Measurements from ENCODE around the gene KLHL41. TPM values are rescaled to one million over a fixed set of nuclear protein-coding genes. Genes with fewer than 3 reads are reported as not detected.
A peak's percentile ranks its signal among the peaks of the same experiment; 100 is the strongest.

KLHL41 gene
- 0.21 TPM for total RNA-seq

DNA sequence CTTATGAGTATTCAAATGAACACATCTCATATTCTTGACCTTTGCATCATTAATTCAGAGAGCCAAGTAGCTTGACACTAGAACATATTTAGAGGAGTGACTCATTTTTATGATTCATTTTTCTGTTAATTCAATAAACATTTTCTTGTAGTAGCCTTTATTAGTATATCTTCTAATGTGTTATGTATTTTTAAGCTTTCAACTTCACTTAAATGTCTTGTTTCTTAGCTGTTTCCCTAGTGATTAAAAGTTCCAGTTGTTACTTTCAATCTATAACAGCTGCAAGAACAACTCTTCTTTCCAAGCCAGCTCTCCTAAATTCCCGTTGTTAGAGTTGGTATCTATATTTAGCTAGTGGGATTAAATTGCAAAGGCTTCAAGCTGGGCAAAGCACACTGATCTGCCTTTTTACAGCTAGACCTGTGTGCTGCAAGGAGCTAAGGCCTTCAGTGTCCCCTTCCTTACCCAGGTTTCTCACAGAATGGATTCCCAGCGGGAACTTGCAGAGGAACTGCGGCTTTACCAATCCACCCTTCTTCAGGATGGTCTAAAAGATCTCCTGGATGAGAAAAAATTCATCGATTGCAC is at the start of gene KLHL41:
KLHL41 (plus strand) TSS at position 405 of the 588 bp plus-strand sequence; CDS start at position 482, 77 bp downstream.
- no peak for DNase-seq (ENCODE audit: low spot score in 2 of 2)
- no peaks in the 10 kb centered on the region for H3K27me3 ChIP-seq
- H3K36me3 ChIP-seq: peaks cover 8 to 10% of the 10 kb centered on the region in 2 donors
- peaks cover 0 to 2% of the 10 kb centered on the region in 2 donors for H3K4me1 ChIP-seq
- no peak within 1 kb of the TSS for H3K4me3 ChIP-seq
- intact Hi-C loops (cut with DNase I): no loop called here
- TF ChIP-seq, protein P1, sequence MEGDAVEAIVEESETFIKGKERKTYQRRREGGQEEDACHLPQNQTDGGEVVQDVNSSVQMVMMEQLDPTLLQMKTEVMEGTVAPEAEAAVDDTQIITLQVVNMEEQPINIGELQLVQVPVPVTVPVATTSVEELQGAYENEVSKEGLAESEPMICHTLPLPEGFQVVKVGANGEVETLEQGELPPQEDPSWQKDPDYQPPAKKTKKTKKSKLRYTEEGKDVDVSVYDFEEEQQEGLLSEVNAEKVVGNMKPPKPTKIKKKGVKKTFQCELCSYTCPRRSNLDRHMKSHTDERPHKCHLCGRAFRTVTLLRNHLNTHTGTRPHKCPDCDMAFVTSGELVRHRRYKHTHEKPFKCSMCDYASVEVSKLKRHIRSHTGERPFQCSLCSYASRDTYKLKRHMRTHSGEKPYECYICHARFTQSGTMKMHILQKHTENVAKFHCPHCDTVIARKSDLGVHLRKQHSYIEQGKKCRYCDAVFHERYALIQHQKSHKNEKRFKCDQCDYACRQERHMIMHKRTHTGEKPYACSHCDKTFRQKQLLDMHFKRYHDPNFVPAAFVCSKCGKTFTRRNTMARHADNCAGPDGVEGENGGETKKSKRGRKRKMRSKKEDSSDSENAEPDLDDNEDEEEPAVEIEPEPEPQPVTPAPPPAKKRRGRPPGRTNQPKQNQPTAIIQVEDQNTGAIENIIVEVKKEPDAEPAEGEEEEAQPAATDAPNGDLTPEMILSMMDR (IDR thresholded peaks at IDR 0.05): no peak
- H3K9me3 ChIP-seq: no peaks in the 10 kb centered on the region
- H3K27ac ChIP-seq: peak within 1 kb of the TSS; percentile 36 to 63

DNA sequence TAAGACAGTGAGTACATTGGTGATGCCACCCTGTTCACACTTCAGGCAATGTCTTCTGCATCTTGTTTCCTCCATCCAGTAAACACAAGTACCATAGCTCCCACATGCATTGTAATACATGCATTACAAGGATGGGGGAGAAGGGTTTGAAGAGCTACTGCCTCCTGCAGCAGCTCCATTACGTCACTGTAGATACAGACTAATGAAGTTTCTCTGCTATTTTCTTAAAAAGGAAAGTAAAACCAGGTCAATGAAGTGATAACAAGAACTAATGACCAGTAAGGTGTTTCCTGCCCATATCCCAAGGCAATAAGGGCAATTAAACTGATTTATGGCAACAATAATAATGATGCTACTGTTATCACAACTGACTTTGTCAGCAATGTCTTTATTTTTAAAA is 48.4 kb upstream of the KLHL41 start:
- Histone ChIP-seq H3K36me3 (no peaks in the 10 kb centered on the region), H3K4me3 (no peak overlapping the region), H3K27me3 (no peaks in the 10 kb centered on the region), H3K27ac (no peak overlapping the region), H3K4me1 (no peaks in the 10 kb centered on the region), H3K9me3 (no peaks in the 10 kb centered on the region)
- TF ChIP-seq, protein P1 (IDR thresholded peaks at IDR 0.05): no peak
- intact Hi-C loops (cut with DNase I): no loop called here
- no peak for DNase-seq (ENCODE audit: low spot score in 2 of 2)

DNA sequence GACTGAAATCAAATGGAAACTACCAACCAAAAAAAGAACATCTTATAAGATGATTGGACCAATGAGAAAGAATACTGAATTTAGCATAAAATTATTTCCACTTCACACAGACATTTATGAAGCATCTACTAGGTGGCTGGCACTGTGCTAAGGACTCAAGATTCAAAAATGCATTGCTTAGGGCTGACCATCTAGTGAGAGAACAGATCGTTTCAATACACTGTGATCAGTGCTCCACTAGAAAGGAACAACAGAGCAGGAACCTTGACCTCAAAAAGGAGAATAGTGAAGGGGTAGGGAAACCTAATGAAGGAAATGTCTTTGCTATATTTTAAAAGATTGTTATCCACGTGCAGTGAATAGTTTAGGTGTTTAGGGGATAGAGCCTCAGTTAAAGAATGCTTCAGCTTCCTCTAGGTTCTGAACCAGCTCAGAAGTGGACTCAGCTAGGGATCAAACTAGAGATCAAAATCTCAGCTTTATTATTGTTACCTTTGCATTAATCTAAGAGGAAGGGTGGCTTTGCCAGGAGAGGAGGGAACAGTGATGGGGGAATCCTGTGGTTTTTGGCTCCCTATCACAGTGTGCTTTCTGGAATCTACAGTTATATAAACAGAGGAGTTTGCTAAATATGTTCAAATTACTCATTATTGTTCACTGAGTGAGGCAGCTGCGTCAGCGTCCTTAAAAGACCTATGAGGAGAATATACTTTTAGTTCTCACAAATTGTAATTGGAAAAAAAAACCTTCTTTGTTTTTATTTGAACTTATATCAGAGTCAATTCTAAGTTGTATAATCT is 46.4 kb upstream of the KLHL41 start:
- TF ChIP-seq, protein P1 (IDR thresholded peaks at IDR 0.05): no peak
- no peak overlapping the region for H3K27ac ChIP-seq
- intact Hi-C loops (cut with DNase I): no loop called here

DNA sequence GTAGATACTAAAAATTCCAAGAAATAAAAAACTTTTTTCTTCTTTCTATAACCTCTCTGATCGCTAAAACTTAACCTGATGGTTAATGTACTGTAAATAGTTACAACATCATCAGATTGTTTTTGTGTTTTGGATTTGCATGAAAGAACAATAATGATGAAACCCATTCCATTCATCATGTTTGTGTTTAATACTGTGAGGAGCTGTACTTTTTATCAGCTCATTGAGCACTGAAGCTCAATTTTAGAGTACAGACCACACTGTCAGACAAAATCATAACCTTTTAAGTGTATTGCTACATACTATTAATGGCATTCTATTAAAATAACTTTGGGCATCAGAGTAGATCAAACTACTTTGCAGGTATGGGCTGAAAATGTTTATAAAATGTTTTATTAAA is 45.0 kb upstream of the KLHL41 start:
- Histone ChIP-seq H3K4me1 (no peaks in the 10 kb centered on the region), H3K36me3 (no peaks in the 10 kb centered on the region), H3K27me3 (no peaks in the 10 kb centered on the region), H3K27ac (no peak overlapping the region), H3K4me3 (no peak overlapping the region), H3K9me3 (no peaks in the 10 kb centered on the region)
- TF ChIP-seq, protein P1 (IDR thresholded peaks at IDR 0.05): no peak
- DNase-seq (ENCODE audit: low spot score in 2 of 2): no peak
- intact Hi-C loops (cut with DNase I): no loop called here

More for the DNA sequence above, 46.4 kb upstream of the KLHL41 start:
- Histone ChIP-seq H3K4me3 (no peak overlapping the region), H3K27me3 (no peaks in the 10 kb centered on the region), H3K9me3 (no peaks in the 10 kb centered on the region), H3K4me1 (no peaks in the 10 kb centered on the region), H3K36me3 (no peaks in the 10 kb centered on the region)
- no peak for DNase-seq (ENCODE audit: low spot score in 2 of 2)

DNA sequence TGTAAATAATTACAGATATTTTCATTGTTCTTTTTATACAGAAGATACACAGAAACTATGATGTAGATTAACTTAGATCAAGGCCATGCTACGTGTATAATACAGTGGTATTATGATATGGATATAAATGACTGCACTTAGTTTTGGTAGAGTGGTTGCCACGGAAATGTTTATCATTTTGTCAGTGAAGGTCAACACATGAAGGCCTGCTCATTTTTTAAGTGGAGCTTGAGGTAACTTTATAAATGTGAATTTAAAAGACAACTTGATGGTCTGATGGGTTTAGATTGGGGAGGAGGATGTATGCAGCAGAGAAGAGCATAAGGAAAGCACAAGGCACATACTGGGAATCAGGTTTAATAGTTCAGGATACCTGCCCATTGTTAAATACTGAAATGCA is 44.6 kb upstream of the KLHL41 start:
- no peaks in the 10 kb centered on the region for H3K9me3 ChIP-seq
- H3K36me3 ChIP-seq: no peaks in the 10 kb centered on the region
- TF ChIP-seq, protein P1 (IDR thresholded peaks at IDR 0.05): no peak
- H3K4me3 ChIP-seq: no peak overlapping the region
- intact Hi-C loops (cut with DNase I): no loop called here
- H3K4me1 ChIP-seq: no peaks in the 10 kb centered on the region
- no peak overlapping the region for H3K27ac ChIP-seq
- DNase-seq (ENCODE audit: low spot score in 2 of 2): no peak
- H3K27me3 ChIP-seq: no peaks in the 10 kb centered on the region

Measured in ascending aorta (tissue), 2 donors.